Effector CD4-positive, alpha-beta T cell (primary cell): ENCODE measurements around the gene CCSER2.
A peak's percentile ranks its signal among the peaks of the same experiment; 100 is the strongest.

ENCODE experiments used
- DNase-seq: peaks from one replicate; pipeline ENCODE4 v3.0.0-alpha.2; 2020

Gene CCSER2

GRCh38 chr10:84348447-84348846 lies 20.1 kb downstream of the CCSER2 start:
- no peak for DNase-seq

GRCh38 chr10:84348860-84349259 lies 20.5 kb downstream of the CCSER2 start:
- no peak for DNase-seq

- peak; percentile 58 for DNase-seq
Observed at GRCh38 chr10:84352251-84352842, 24.0 kb downstream of the CCSER2 start.

GRCh38 chr10:84353052-84353803 lies 24.8 kb downstream of the CCSER2 start:
- no peak for DNase-seq

GRCh38 chr10:84354623-84355022 lies 26.2 kb downstream of the CCSER2 start:
- no peak for DNase-seq

- no peak for DNase-seq
Observed at GRCh38 chr10:84355106-84355505, 26.7 kb downstream of the CCSER2 start.

GRCh38 chr10:84356928-84357327 lies 28.5 kb downstream of the CCSER2 start:
- DNase-seq: no peak

- DNase-seq: no peak
Observed at GRCh38 chr10:84358743-84359142, 30.4 kb downstream of the CCSER2 start.

- no peak for DNase-seq
Observed at GRCh38 chr10:84360637-84361365, 32.4 kb downstream of the CCSER2 start.

- no peak for DNase-seq
Observed at GRCh38 chr10:84365335-84365881, 37.0 kb downstream of the CCSER2 start.

- no peak for DNase-seq
Observed at GRCh38 chr10:84366041-84366440, 37.7 kb downstream of the CCSER2 start.

- DNase-seq: no peak
Observed at GRCh38 chr10:84367256-84367655, 38.9 kb downstream of the CCSER2 start.

GRCh38 chr10:84368828-84369227 lies 40.4 kb downstream of the CCSER2 start:
- no peak for DNase-seq

GRCh38 chr10:84370283-84370682 lies 41.9 kb downstream of the CCSER2 start:
- DNase-seq: no peak

GRCh38 chr10:84371944-84372343 lies 43.6 kb downstream of the CCSER2 start:
- DNase-seq: no peak

GRCh38 chr10:84373000-84373399 lies 44.6 kb downstream of the CCSER2 start:
- no peak for DNase-seq

GRCh38 chr10:84374455-84374854 lies 46.1 kb downstream of the CCSER2 start:
- DNase-seq: no peak

GRCh38 chr10:84375011-84375410 lies 46.6 kb downstream of the CCSER2 start:
- peak; percentile 31 for DNase-seq

- DNase-seq: no peak
Observed at GRCh38 chr10:84375881-84376280, 47.5 kb downstream of the CCSER2 start.

- DNase-seq: no peak
Observed at GRCh38 chr10:84388148-84388547, 59.8 kb downstream of the CCSER2 start.

GRCh38 chr10:84390364-84390763 lies 62.0 kb downstream of the CCSER2 start:
- no peak for DNase-seq

- DNase-seq: no peak
Observed at GRCh38 chr10:84391326-84391725, 62.9 kb downstream of the CCSER2 start.

GRCh38 chr10:84392181-84392580 lies 63.8 kb downstream of the CCSER2 start:
- DNase-seq: no peak

- DNase-seq: no peak
Observed at GRCh38 chr10:84395581-84395980, 67.2 kb downstream of the CCSER2 start.
